Ramos (cell line): Measurements from ENCODE around the gene CYP3A5.
"Not testable (repeated sequence)": the region's sequence is repeated elsewhere in the genome, so short reads cannot be mapped to it uniquely, and the experiment has no call there.

ENCODE experiments used
- in situ Hi-C: fragments of 300-500 bp; cut with MboI; formaldehyde crosslinking; loops from one replicate; pipeline ENCODE4 v1.14.3; 2022; ENCODE audit warnings: low sequenced_read_pairs; ENCODE audit not compliant: unreplicated experiment

Gene CYP3A5

GRCh38 chr7:99644431-99644830, 35.4 kb downstream of the CYP3A5 start:
- in situ Hi-C loops: no loop called here

- in situ Hi-C loops: no loop called here
These were observed 36.3 kb downstream of the CYP3A5 start for GRCh38 chr7:99643464-99643863.

DNA sequence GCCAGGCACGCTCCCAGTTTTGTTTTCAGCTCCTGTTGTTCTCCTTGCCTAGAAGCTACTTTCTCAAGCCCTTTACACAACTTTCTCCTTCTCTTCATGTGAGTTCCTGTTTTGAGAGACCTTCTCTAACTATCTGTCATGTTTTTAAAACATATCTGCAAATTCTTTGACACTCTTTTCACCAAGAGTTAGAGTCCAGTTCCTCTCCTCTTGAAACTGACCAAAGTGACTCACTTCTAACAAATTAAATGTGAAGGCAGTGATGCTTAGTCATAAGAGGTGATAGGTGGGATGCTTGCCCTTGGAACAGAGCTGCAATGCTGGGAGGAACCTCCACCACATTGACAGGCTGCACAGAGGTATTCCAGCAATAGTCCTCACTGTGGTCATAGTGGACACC, 37.8 kb downstream of the CYP3A5 start:
- in situ Hi-C loops: no loop called here

- in situ Hi-C loops: no loop called here
These were observed 40.5 kb downstream of the CYP3A5 start for GRCh38 chr7:99639267-99639666.

- in situ Hi-C loops: no loop called here
These were observed 41.1 kb downstream of the CYP3A5 start for GRCh38 chr7:99638731-99639130.

- in situ Hi-C loops: not testable (repeated sequence)
These were observed 42.4 kb downstream of the CYP3A5 start for GRCh38 chr7:99637414-99637813.

- in situ Hi-C loops: no loop called here
These were observed 48.3 kb downstream of the CYP3A5 start for GRCh38 chr7:99631295-99632109.

GRCh38 chr7:99629643-99630042, 50.2 kb downstream of the CYP3A5 start:
- in situ Hi-C loops: no loop called here

- in situ Hi-C loops: no loop called here
These were observed 51.0 kb downstream of the CYP3A5 start for GRCh38 chr7:99628471-99629465.

DNA sequence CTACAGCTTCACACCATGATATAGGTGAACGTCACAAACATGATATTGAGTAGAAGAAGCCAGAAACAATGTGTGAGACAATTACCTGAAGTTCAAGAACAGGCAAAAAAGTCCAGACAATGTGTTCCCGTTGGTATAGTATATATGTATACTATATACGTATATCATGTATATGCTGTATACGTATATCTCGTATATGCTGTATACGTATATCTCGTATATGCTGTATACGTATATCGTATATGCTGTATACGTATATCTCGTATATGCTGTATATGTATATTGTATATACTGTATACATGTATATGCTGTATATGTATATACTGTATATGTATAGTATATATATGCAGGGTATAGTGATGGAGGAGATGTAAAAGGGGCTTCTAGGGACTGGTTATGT, 52.3 kb downstream of the CYP3A5 start:
- in situ Hi-C loops: no loop called here

- in situ Hi-C loops: no loop called here
These were observed 53.1 kb downstream of the CYP3A5 start for GRCh38 chr7:99626661-99627060.

DNA sequence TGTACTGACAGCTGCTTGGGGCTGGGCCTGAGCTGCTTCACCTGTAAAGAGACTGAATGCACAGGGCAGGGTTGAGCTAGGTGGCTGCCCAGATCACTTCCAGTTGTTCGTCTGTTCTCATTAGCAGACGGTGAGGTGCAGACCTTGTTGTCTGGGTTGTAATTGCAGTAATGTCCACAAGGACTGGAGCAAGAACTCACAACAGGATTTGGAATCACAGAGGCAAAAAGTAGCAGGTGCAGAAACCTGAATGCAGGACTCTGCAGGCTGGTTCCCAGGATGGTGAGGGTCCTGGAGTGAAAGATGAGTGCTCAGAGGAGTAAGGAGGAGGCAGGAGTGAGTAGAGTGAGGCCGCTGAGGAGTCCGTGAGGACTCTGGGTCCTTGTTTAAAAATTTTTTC, 53.8 kb downstream of the CYP3A5 start:
- in situ Hi-C loops: no loop called here

- in situ Hi-C loops: no loop called here
These were observed 54.5 kb downstream of the CYP3A5 start for GRCh38 chr7:99625321-99625720.

- in situ Hi-C loops: no loop called here
These were observed 55.3 kb downstream of the CYP3A5 start for GRCh38 chr7:99624484-99624883.

GRCh38 chr7:99623702-99624447, 55.9 kb downstream of the CYP3A5 start:
- in situ Hi-C loops: no loop called here

DNA sequence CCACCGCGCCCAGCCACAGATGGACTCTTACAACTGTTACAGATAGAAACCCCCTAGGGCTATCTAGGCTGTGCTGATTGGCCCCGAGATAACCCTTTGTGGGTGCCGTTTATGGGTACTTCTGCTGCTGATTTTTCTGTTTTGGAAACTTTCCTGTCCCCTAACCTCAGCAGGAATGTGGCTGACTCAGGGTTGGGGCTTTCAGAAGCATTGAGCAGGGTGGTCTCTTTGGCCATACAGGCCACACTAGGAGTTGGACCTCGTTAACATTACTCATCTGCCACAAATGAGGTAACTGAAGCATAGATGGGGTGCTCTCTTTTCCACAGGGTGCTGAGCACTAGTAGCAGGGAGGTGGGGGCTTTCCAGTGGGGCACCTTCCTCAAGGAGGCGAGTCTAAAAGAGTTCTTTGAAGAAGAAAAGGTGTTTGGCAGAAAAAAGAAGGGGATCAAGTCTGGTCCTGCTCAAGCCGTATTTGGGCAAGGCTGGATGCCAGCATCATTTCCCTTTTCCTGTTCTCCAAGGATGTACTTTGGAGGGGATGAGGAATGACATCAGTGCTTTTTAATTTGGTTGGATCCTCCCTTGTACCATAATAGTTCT, 56.6 kb downstream of the CYP3A5 start:
- in situ Hi-C loops: no loop called here

DNA sequence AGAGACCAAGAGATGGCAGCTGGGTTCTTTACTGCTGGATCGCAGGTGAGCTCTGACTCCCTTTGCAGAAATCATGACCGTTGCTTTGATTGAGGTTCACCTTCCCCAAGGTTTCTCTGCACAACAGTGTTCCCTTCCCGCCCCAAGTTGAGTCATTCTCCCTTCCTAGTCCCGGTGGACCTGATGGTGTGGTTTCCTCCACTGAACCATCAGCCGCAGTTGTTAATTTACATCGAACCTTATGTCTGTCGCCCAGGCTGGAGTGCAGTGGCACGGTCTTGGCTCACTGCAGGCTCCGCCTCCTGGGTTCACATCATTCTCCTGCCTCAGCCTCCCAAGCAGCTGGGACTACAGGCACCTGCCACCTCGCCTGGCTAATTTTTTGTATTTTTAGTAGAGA, 57.2 kb downstream of the CYP3A5 start:
- in situ Hi-C loops: no loop called here

DNA sequence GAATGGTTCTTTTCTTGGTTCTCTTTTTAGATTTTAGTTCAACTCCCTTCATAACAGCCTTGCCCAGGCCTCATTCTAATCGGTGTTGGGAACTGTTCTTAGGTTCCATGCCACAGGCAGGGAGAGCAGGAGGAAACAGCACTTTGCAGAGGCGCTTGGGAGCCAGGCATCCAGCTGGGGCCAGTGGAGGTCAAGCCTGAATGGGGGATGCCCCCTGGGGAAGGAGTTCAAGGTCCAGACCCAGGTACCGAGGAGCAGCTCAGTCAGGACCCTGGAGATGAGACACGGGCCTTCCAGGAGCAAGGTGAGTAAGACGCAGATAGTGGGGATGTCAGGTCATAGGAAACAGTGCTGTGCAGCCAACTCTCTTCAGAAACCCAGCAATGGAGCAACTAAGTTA, 58.5 kb downstream of the CYP3A5 start:
- in situ Hi-C loops: no loop called here

- in situ Hi-C loops: loop anchor here (5.0 kb wide), 1 partner anchor 57 kb away; no protein-coding TSS in a partner anchor
These were observed 60.1 kb downstream of the CYP3A5 start for GRCh38 chr7:99619571-99620130.

DNA sequence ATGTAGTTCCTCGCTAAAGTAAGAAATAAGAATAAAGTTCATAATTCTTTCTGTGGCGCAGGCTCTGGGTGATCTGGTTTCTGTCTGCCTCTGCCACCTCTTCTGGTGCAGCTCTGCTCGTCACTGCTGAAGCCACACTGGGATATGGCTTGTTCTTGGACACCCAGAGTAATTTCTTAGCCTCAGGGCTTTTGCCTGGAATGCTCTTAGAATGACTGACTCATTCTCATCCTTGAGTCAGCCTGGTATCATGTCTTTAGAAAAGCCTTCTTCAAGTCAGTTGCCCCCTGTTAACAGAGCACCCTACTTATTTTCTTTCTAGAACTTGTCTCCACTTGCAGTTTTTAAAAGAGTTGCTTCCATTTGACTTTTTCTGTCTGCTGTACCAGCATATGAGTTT, 61.1 kb downstream of the CYP3A5 start:
- in situ Hi-C loops: loop anchor here (5.0 kb wide), 1 partner anchor 56 kb away; no protein-coding TSS in a partner anchor
